Stimulated activated CD4-positive, alpha-beta T cell treated with anti-CD3 and anti-CD28 coated beads, Interleukin-1b, Interleukin-23, amount 100 ng/mL, for 24 hours (primary cell): ENCODE measurements around the gene UBAC1.

ENCODE experiments used
- DNase-seq, 4 experiments: peaks; one replicate each; pipeline ENCODE4 v3.0.0-alpha.2; 2020; ENCODE audit warnings: low read depth in 4 of 4, low spot score in 1 of 4

UBAC1 gene

DNA sequence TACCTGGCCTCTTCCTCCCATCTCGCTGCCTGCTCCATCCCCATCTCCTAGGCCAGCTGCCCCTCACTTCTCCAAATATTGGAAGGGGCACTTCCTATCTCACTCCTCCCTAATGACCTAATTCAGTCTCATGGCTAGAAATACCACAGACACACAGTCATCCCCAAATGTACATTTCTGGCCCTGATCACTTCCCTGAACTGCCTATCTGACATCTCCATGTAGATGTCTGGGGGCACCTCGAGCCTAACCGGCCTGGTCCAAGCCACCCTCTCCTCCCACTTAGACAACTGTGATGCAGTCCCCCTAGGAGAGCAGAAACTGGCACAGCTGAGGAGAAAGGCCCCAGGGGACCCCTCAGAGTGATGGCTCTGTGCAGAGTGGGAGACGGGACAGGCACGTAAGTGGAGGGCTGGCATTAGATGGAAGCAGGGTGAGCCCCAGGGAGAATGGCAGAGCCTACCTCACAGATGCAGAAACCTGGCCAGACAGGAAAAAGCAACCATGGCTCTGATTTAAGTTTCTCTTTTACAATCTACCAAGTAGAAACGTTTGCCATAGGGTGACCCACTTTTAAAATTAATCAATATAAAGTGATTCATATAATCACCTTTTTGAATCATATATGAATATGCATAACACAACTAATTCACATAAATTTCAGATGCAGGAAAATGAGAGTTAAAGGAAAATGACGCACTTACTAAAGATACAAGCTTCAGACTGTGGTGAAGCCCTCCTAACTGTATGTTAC, 75.9 kb downstream of the UBAC1 start:
- no peak for DNase-seq

GRCh38 chr9:135884328-135885035, 76.7 kb downstream of the UBAC1 start:
- no peak for DNase-seq

- DNase-seq = no peak
Measured at GRCh38 chr9:135883410-135884089, 77.6 kb downstream of the UBAC1 start.
